HG02610 (cell line): ENCODE measurements around the gene NGDN.
"Not testable (repeated sequence)": the region's sequence is repeated elsewhere in the genome, so short reads cannot be mapped to it uniquely, and the experiment has no call there.

Source experiments
- ATAC-seq: cut with Tn5 transposase; IDR thresholded peaks from one replicate; pipeline ENCODE4 v1.9.1; 2021; ENCODE audit warnings: mild to moderate bottlenecking, moderate library complexity; ENCODE audit not compliant: unreplicated experiment

Gene NGDN

GRCh38 chr14:23469127-23469905, at the start of gene NGDN:
NGDN (plus strand) TSS chr14:23469703; CDS start chr14:23469716, 13 bp downstream.
- peak; percentile 96 for ATAC-seq

DNA sequence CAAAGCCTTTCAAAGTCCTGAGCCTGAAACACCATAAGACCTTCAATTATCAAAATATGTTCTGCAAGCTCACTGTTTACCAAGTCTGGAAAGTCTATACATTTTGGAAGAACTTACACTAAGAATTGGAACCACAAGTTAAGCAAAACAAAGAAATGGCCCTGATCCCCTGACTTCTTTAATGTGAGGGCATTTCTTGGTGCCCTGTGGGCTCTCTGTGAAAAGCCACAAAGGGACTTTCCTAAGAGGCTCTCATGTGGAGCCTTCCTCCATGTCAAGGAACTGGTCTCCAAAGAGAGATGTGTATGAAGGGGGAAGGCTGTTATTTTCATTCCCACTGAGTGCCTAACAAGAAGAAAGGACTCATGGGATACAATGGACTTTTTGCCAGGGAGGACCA, 47.9 kb upstream of the NGDN start:
- ATAC-seq = peak; percentile 55

DNA sequence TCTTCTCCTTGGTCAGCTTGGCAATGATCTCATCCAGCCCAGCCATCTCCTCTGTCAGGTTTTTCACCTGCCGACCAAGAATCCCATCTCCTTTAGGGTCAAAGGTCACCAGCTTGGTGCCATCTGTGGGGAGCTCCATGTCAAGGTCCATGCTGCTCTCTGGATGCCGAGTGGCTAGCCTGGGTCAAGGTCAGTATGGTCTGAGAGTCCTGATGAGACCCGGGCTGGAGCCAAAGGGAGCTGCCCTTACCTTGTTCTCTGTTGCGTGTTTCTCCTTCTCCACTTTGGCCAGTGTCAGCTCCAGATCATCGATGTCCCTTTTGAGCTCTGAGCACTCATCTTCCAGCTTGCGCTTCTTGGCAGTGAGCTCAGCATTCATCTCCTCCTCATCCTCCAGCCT, 45.8 kb upstream of the NGDN start:
- no peak for ATAC-seq

DNA sequence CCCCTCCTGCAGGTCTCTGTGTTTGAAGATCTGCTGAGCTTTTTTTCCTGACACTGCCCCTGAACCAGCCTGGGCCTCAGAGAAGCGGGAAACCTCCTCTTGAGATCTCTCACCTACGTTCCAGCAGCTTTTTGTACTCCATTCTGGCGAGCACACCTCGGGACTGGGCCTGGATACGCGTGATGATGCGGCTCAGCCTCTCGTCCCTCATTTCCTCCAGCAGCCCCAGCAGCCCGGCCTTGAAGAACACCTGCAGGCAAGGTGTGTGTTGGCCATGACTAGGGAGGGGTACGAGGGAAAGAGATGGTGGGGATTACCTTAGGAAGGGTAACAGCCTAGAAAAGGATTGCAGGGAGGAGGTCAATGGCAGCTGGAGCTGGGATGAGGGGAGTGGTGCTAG, 44.3 kb upstream of the NGDN start:
- no peak for ATAC-seq

DNA sequence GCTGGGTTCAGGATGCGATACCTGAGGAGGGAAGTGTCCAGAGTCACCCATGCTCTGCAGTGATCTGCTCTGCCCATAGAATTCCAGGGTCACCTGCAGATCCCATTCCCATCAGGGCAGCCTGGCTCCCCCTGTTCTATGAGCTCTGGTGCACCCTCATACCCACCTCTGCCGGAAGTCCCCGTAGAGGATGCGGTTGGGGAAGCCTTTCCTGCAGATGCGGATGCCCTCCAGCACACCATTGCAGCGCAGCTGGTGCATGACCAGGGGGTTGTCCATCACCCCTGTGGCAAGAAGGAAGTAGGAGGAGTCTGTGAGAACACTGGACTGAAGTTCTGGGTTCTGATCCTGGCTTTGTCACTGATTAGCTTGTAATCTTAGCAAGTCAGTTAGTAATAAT, 43.7 kb upstream of the NGDN start:
- not testable (repeated sequence) for ATAC-seq

DNA sequence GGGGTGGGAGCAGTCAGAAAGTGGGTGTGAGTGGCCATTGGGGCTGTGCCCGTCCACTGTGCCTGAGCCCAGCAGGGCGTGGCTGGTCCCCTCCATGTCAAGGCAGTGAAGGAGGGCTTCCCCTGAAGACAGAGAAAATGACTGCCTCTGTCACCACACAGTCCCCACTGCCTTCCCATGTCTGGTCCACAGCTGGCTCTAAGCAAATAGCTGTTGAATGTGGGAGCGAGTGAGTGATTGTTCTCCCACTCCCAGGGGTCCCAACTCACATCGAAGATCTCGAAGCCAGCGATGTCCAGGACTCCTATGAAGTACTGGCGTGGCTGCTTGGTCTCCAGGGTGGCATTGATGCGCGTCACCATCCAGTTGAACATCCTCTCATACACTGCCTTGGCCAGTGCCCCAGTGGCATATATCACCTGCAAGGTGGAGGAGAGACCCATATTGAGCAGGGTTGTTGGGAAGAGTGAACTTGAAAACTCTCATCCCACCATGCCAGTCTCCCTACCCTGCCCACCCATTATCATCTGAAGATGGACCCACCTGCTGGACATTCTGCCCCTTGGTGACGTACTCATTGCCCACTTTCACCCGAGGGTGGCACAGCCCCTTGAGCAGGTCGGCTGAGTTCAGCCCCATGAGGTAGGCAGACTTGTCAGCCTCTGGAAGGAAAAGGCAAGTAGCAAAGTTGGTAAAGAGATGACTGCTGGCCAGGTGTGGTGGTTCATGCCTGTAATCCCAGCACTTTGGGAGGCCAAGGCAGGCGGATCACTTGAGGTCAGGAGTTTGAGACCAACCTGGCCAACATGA, 40.6 kb upstream of the NGDN start:
- ATAC-seq = no peak

GRCh38 chr14:23430016-23430722, 39.3 kb upstream of the NGDN start:
- no peak for ATAC-seq

- ATAC-seq = no peak
Observed at GRCh38 chr14:23430723-23431085, 38.8 kb upstream of the NGDN start.

DNA sequence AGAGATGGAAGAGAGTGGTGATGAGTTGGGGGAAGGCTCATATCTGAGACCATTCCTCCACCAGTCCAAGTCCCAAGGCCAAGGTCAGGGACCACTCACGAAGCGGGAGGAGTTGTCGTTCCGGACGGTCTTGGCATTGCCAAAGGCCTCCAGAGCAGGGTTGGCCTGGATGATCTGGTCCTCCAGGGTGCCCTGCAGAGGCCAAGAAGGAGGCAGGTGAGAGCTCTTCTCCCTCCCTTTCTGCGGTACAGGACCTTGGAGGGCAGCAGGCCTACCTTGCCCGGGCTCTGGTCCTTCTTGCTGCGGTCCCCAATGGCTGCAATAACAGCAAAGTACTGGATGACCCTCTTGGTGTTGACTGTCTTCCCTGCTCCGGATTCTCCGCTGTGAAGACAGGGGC, 38.0 kb upstream of the NGDN start:
- ATAC-seq = no peak

DNA sequence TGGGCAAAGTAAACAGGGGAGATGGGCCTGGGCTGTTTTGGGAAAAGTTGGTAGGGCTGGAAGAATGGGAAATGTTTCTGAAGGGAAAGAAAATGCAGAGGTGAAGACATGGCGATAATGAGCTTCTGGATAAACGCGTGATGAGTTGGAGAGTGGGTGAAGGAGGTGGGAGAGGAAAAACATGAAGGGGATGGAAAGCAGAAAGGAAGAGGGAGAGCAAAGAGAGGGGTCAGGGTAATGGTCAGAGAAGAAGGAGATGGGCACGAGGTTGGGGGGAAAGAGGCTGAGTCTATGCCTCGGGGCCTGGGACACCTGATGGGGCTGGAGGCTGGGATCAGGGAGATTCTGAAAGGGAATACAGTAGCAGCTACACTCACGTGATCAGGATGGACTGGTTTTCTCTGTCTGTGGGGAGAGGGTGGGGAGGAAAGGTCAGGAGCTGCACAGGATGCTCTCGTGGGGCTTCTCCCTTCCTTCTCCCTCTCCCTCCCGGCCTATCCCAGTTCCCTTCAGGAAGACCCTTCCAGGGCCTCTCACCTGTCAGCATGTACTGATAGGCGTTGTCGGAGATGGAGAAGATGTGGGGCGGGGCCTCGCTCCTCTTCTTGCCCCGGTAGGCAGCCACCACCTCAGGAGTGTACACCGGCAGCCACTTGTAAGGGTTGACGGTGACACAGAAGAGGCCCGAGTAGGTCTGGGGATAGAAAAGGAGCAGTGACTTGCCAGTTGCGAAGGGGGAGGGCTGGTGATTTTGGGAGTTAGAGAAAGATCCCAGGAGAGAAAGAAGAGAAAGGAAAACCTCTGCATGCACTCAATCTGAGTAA, 37.2 kb upstream of the NGDN start:
- ATAC-seq = no peak

- no peak for ATAC-seq
Observed at GRCh38 chr14:23432946-23433345, 36.6 kb upstream of the NGDN start.

- ATAC-seq = no peak
Observed at GRCh38 chr14:23433457-23433856, 36.0 kb upstream of the NGDN start.

GRCh38 chr14:23434488-23435222, 34.8 kb upstream of the NGDN start:
- no peak for ATAC-seq

- no peak for ATAC-seq
Observed at GRCh38 chr14:23435543-23436326, 33.8 kb upstream of the NGDN start, which contains the start of gene MYH7. MYH7 (minus strand) TSS chr14:23435660; CDS start chr14:23433732, 1,928 bp downstream.

- no peak for ATAC-seq
Observed at GRCh38 chr14:23436327-23437132, 33.0 kb upstream of the NGDN start.

- no peak for ATAC-seq
Observed at GRCh38 chr14:23437133-23438100, 32.1 kb upstream of the NGDN start.
